Mucosa of descending colon (tissue), 3 donors: ENCODE measurements around the gene RNH1. TPM values are rescaled to one million over a fixed set of nuclear protein-coding genes. Genes with fewer than 3 reads are reported as not detected.
A peak's percentile ranks its signal among the peaks of the same experiment; 100 is the strongest.

Experiments used
- ATAC-seq: fragments of 200-7000 bp; cut with Tn5 transposase; one replicate; pipeline ENCODE4 v1.9.1; 2020; ENCODE audit warnings: mild to moderate bottlenecking, moderate library complexity
- DNase-seq, 3 donors: peaks; one replicate each; pipeline ENCODE4 v3.0.0-alpha.2; 2020
- H3K36me3 ChIP-seq: fragments of 200-600 bp; one replicate; pipeline ENCODE4 v1.8.0; 2021; ENCODE audit warnings: low read depth, mild to moderate bottlenecking
- H3K4me1 ChIP-seq: fragments of 200-600 bp; one replicate; pipeline ENCODE4 v1.8.0; 2021; ENCODE audit warnings: low read depth, mild to moderate bottlenecking
- H3K4me3 ChIP-seq: fragments of 200-600 bp; one replicate; pipeline ENCODE4 v1.8.0; 2021; ENCODE audit warnings: mild to moderate bottlenecking
- H3K9me3 ChIP-seq: fragments of 200-600 bp; one replicate; pipeline ENCODE4 v1.8.0; 2021; ENCODE audit warnings: mild to moderate bottlenecking
- intact Hi-C, 2 donors: fragments of 100-400 bp; cut with DNase I in 1 of 2; cut with micrococcal nuclease in 1 of 2; formaldehyde crosslinking; loops; one replicate each; pipeline versions ENCODE4 v1.11.0 to v1.11.1; 2022; cut with DNase I, micrococcal nuclease
- total RNA-seq, 3 donors: library from RNA; stranded (reverse); fragmentation: NEBNext Ultra II Directional in 2 of 3; extraction: Animal tissue kit (Norgen Biotek cat#: 25700) in 2 of 3; gene quantifications; one replicate each; pipeline versions ENCODE4 v1.2.1 to v1.2.4, GENCODE V29; 2021 to 2023
- TF ChIP-seq, protein P1 (sequence below): fragments of 200-600 bp; IDR thresholded peaks from one replicate; pipeline ENCODE4 v1.8.0; 2022; ENCODE audit warnings: antibody characterized with exemption, mild to moderate bottlenecking
- donor health status: DM: no; HTN: no; CAD: no; lungs with moderate emphysema.
- donor health status: DM: no; HTN: no; CAD: no.
- donor health status: DM: no; HTN: yes; CAD: no.

The RNH1 gene
- total RNA-seq, 3 donors from 2014 or later = 108 to 127 (median 118) TPM

DNA sequence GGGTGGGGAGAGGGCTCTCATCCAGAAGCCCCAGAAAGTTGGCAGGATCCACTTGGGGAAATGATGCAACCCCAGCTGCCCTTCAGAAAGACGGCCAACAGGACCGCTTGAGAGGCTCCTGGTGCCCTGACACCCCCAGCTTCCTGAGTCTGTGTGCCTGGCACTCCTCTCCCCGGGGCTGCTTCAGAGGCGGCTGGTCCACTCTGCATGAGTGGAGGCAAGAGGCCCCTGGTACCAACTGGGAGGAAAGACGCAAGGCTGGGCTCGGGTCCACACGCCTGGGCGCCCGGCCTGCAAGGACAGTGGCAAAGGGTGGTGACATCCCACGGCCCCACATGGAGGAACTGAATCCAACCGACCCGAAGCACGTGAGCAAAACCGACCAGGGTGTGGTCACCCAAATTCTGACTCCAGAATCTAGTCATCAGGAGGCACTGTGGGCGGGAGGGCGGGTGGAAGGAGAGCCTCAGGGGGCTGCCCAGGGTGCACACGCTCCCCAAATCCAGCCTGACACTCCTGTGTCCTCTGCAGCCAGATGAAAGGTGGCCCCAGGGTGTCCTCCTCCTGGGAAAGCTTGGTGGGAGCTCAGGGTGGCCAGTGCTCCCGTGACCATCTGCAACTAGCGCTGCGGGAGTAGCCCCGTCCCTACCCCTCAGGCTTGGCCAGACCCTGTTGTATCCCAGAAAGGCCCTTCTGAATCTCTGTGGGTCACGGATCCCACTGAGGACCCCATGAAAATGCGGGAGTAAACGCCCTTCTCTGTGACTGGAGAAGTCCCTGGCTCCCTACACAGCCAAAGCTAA, 3.7 kb downstream of the RNH1 start:
- H3K9me3 ChIP-seq = no peaks in the 10 kb centered on the region
- TF ChIP-seq, protein P1, sequence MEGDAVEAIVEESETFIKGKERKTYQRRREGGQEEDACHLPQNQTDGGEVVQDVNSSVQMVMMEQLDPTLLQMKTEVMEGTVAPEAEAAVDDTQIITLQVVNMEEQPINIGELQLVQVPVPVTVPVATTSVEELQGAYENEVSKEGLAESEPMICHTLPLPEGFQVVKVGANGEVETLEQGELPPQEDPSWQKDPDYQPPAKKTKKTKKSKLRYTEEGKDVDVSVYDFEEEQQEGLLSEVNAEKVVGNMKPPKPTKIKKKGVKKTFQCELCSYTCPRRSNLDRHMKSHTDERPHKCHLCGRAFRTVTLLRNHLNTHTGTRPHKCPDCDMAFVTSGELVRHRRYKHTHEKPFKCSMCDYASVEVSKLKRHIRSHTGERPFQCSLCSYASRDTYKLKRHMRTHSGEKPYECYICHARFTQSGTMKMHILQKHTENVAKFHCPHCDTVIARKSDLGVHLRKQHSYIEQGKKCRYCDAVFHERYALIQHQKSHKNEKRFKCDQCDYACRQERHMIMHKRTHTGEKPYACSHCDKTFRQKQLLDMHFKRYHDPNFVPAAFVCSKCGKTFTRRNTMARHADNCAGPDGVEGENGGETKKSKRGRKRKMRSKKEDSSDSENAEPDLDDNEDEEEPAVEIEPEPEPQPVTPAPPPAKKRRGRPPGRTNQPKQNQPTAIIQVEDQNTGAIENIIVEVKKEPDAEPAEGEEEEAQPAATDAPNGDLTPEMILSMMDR = no peak
- peaks cover 10% of the 10 kb centered on the region for H3K36me3 ChIP-seq
- no peak for ATAC-seq
- intact Hi-C loops = no loop called here
- no peak overlapping the region for H3K4me3 ChIP-seq
- peak; percentile 48 to 77 (median 63) for DNase-seq
- H3K4me1 ChIP-seq = peaks cover 35% of the 10 kb centered on the region

DNA sequence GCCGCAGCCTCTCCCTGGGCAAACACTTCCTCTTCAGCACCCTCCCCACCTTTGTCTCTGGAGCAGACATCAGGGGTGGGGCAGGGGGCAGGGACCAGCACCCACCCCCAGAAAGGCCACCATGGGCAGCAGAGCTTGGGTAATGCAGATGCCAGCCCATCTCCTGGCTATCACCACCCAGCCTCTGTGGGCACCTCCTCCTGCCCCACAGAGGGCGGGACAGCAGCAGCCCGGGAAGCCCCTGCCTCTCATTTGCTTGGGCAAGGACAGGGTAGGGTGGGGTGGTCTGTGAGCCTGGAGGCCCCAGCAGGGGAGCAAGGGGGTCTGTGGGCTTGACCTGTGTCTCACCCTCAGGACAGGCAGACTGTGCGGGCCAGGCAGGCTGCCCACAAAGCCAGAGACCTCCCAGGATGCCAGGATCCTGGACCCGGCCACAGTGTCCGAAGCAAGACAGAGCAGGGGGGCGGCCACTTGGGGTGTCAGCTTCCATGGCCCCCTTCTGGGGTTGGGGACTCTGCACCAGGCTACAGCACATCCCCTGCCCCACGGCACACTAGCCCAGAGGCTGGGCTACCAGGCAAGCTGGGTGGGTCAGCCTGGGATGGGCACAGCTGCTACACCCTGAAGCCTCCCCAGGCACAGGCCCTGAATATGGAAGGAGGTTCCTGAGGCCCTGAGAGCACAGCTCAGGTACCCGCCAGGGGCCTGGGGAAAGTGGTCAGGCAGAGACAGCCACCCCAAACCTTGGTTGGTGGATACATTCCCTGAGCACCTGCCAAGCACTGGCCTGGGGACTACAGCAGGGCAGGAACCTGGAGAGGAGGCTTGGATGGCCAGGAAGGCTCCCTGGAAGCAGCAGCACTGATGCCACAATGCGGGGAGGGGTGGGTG, 4.5 kb downstream of the RNH1 start:
- H3K4me3 ChIP-seq = no peak overlapping the region
- intact Hi-C loops = no loop called here
- ATAC-seq = no peak
- H3K4me1 ChIP-seq = peaks cover 31% of the 10 kb centered on the region
- DNase-seq = peak in 2 of 3 donors; percentile 36 to 55
- H3K36me3 ChIP-seq = peaks cover 17% of the 10 kb centered on the region
- TF ChIP-seq, protein P1 = no peak
- no peaks in the 10 kb centered on the region for H3K9me3 ChIP-seq

DNA sequence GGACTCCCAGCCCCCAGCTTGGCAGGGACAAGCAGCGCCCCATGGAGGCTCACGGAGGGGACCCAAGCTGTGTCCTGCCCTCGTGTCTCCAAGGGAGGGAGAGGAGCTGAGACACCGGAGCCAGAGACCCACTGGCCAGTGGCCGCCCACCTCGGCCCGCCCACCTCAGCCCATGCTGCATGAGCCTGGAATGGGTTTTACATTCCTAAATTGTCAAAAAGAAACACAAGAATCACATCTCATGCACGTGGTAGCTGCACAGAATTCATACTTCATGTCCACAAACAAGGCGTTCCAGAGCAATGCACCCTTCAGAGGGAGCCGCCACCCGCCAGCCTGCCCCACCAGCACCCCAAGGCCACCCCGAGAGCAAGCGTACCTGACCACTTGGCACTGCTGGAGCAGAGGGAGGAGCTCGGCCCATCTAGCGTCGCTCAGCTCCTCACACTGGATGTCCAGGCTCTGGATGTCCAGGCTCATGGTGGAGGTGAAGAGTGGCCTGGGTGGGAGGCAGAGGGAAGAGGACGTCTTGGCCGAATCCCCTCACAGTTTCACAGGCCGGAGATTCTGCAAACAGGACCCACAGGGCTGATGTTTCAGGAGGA, 5.3 kb downstream of the RNH1 start:
- Histone ChIP-seq H3K36me3 (peaks cover 17% of the 10 kb centered on the region), H3K4me1 (peaks cover 31% of the 10 kb centered on the region), H3K9me3 (no peaks in the 10 kb centered on the region), H3K4me3 (no peak overlapping the region)
- ATAC-seq (no peak), DNase-seq (peak in 1 of 3 donors; percentile 23)
- TF ChIP-seq, protein P1 = no peak
- intact Hi-C loops = no loop called here

DNA sequence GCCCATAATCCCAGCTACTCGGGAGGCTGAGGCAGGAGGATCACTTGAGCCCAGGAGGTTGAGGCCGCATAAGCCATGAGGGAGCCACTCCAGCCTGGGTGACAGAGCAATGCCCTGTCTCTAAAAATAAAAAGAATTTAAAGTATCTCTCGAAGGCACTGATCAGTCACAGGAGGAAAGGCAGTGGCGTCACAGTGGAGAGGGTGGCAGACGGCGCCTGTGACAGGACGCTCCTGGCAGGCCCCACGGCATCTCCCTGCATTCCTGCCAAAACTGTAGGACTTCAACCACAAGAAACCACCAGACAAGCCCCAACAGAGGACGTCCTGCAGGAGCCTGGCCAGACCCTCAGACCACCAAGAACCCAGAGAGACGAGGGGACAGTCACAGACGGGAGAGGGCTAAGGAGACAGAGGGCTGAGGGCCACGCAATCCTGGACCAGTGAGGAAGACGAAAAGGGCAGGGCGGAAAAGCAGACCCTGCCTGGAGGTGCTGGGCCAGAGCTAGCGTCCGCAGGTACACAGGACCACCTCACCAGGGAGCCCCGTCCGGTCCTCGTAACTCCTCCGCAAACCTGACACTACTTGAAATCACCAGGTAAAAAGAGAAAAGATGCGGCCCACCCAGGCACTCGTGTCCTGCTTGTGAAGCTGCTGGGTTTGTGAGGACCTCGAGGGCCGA, 5.9 kb downstream of the RNH1 start:
- no peak for ATAC-seq
- Histone ChIP-seq H3K4me1 (peaks cover 31% of the 10 kb centered on the region), H3K4me3 (no peak overlapping the region), H3K9me3 (no peaks in the 10 kb centered on the region), H3K36me3 (peaks cover 17% of the 10 kb centered on the region)
- TF ChIP-seq, protein P1 = no peak
- intact Hi-C loops = no loop called here
- no peak for DNase-seq
